AG04449 (cell line): ENCODE data around the gene ABAT.
"Not testable (repeated sequence)": the region's sequence is repeated elsewhere in the genome, so short reads cannot be mapped to it uniquely, and the experiment has no call there.

Experiments used
- CTCF ChIA-PET: fragments of 350-600 bp; formaldehyde crosslinking; extraction: SDS; loops from one replicate; lab custom pipeline; 2021; ENCODE audit warnings: antibody characterized with exemption; lab: Yijun Ruan, JAX
- POLR2A ChIA-PET: fragments of 400-600, 350-600 bp; formaldehyde crosslinking; extraction: SDS; loops from one replicate; lab custom pipeline; 2020; ENCODE audit warnings: antibody characterized with exemption, inconsistent platforms; lab: Yijun Ruan, JAX
- DNase-seq: peaks from one replicate; pipeline ENCODE4 v3.0.0-alpha.2; 2010; ENCODE audit warnings: low read depth, low spot score
- H3K4me3 ChIP-seq: 2 replicates; pipeline ENCODE4 v1.5.1; 2011; ENCODE audit warnings: low read depth, mild to moderate bottlenecking, control low read depth, low read length
- TF ChIP-seq, protein P1 (sequence below): IDR thresholded peaks from one replicate; pipeline ENCODE4 v1.5.1; 2011; ENCODE audit warnings: mild to moderate bottlenecking, moderate library complexity, low read length, control low read depth, inconsistent platforms; ENCODE audit not compliant: insufficient read depth; ENCODE audit errors: missing control alignments

Gene ABAT

DNA sequence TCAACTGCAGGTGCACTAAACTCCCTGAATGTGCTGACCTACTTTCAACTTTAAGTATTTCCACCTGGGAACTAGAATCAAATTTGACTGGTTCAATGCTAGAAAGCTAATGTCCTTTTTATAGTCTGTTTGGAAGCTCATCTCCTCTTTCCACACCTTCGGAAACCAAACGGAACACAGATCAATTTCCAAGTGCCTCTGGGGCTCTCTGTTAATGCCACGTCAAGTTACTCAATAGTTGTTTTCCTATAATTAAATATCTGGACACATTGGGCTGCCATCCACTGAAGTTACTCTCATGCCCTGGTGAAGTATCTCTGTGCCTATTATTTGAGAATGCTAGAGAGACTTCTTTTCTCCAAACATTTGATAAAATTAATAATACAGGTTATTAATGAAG lies 29.7 kb downstream of the ABAT start:
- no peak for DNase-seq
- CTCF ChIA-PET = no interaction called here
- no peak overlapping the region for H3K4me3 ChIP-seq

DNA sequence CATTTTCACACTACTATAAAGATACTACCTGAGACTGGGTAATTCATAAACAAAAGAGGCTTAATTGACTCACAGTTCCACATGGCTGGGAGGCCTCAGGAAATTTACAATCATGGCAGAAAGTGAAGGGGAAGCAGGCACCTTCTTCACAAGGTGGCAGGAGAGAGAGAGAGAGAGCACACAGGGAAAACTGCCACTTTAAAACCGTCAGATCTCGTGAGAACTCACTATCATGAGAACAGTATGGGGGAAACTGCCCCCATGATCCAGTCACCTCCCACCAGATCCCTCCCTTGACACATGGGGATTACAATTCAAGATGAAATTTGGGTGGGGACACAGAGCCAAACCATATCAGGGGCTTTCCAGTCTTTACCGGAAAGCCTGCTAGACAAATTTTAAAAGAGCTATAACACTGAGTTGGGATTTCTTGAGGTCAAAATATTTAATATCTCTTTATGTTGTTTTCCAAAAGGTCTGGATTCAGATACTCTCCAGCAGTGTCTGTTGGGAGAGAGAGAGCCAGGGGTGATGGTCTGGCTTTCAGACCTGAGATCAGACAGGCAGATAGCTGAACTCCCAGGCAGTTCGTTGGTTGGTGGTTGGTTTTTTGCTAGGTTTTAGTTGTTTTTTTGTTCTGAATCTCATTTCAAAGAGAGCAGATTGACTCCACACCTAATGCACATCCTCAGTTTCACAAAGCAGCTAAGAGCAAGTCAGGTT lies 30.8 kb downstream of the ABAT start:
- POLR2A ChIA-PET, DNase-seq, CTCF ChIA-PET, H3K4me3 ChIP-seq: not testable (repeated sequence)

More for the DNA sequence above, 29.7 kb downstream of the ABAT start:
- TF ChIP-seq, protein P1, sequence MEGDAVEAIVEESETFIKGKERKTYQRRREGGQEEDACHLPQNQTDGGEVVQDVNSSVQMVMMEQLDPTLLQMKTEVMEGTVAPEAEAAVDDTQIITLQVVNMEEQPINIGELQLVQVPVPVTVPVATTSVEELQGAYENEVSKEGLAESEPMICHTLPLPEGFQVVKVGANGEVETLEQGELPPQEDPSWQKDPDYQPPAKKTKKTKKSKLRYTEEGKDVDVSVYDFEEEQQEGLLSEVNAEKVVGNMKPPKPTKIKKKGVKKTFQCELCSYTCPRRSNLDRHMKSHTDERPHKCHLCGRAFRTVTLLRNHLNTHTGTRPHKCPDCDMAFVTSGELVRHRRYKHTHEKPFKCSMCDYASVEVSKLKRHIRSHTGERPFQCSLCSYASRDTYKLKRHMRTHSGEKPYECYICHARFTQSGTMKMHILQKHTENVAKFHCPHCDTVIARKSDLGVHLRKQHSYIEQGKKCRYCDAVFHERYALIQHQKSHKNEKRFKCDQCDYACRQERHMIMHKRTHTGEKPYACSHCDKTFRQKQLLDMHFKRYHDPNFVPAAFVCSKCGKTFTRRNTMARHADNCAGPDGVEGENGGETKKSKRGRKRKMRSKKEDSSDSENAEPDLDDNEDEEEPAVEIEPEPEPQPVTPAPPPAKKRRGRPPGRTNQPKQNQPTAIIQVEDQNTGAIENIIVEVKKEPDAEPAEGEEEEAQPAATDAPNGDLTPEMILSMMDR = no peak
- POLR2A ChIA-PET = no interaction called here

DNA sequence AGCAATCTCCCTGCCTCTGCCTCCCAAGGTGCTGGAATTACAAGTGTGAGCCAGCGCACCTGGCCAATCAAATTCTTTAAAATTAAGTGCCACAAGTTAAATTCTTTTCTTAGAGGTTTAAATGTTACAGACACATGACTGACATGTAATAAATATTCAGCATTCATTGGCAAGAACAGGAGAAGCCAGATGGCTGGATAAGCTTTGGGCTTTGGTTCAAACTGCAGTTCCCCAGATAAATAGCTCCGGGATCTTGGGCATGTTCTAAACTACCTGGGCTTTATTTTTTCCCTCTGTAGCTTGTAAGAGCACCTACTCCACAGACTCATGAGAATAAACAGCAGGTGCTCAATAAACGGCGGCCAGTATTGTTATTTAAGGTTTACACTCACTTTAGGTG lies 34.1 kb downstream of the ABAT start:
- DNase-seq = no peak
- no peak overlapping the region for H3K4me3 ChIP-seq
- CTCF ChIA-PET = interaction anchor here (1.1 kb wide), 1 partner anchor 25 kb away, joined by 3 read pairs; no protein-coding TSS in a partner anchor
- POLR2A ChIA-PET = no interaction called here
- TF ChIP-seq, protein P1 = no peak

DNA sequence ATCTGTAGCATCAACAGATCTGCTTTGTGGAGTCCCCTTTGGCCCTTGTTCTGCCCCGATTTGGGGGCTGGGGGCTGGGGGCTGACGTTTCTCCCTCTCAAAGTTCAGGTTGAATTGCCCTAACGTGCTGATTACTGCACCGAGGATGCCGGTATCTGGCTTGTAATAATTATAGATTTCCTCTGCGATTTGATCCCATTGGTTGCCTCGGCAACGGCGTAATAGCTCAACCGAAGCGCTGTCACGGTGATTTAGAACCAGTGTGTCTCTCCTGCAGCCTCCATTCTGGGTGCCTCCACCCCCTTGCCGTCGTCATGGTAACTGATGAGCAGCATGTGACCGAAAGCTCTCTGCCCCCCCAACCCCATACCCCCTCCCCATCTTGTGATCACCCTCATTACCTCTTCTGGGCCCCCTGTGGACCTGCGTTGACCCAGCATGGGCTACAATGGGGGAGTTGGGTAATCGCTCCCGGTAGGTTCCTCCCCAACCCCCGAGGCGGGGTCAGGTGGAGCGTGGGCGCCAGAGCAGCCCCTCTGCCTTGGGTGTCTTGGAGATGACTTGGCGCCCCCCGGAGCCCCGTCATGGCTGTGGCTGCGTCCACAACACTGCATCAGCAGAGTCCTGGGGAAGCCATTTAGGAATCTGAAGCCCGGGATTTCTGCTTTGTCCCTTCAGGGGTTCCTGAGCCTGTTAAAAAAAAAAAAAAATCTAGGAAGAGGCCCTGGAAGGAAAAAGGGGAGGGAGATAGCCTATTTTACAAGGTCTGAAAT lies 38.4 kb downstream of the ABAT start:
- H3K4me3 ChIP-seq = no peak overlapping the region
- DNase-seq = no peak
- POLR2A ChIA-PET = no interaction called here
- TF ChIP-seq, protein P1 = no peak
- CTCF ChIA-PET = no interaction called here

DNA sequence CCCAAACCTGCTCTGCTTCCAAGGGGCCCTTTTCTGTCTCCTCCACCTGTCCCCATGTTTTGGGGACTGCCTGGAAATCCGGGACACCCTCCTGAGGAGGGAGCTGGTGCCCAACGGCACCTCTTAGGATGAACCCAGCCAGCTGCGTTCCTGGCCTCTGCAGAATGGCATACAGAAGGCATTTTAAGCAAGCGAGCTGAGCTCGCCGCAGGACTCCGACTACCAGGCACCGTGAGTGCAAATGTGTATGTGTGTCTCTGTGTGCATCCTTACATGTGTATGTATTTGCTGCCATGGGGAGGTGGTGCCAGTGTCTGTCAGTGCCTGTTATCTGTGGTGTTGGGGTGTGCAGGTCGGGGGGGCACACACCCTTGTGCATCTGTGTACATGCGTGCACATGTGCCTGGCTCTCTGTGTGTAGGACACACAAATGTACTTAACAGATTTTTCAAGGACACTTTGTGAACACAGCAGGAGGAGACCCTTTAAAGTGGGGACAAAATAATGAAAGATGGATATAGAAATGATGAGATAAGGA lies 39.3 kb downstream of the ABAT start:
- no peak overlapping the region for H3K4me3 ChIP-seq
- no peak for DNase-seq
- CTCF ChIA-PET = no interaction called here
- TF ChIP-seq, protein P1 = no peak
- POLR2A ChIA-PET = no interaction called here

DNA sequence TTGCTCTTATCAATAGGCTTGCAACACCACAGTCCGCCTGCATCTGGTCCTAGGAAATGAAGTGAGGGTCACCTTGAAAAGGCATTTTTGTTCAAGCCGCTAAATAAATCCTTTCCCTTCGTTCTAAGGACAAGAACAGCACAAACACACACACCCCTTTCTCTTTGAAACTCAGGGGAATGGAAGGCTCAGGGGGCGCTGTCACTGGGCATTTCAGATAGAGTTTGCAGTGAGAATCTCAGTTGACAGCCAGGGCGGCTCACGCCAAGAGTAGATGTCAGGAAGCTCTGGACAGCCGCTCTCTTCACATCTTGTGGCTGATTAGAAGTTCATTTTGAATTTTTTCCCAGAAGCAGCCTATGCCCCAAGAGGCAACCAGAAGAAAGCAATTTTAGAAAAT lies 39.8 kb downstream of the ABAT start:
- no peak for DNase-seq
- TF ChIP-seq, protein P1 = no peak
- ChIA-PET CTCF (no interaction called here), POLR2A (no interaction called here)
- no peak overlapping the region for H3K4me3 ChIP-seq
